IMR-90 (cell line): Measurements from ENCODE around the gene KRTAP5-3.

ENCODE experiments used
- CEBPB ChIP-seq: IDR thresholded peaks from 2 replicates; pipeline ENCODE4 v1.6.1; 2012; ENCODE audit warnings: low read depth, low read length, improper control_type of control experiment
- CTCF ChIP-seq: conservative IDR thresholded peaks from 2 replicates; pipeline ENCODE4 v1.5.1; 2012; ENCODE audit warnings: mild to moderate bottlenecking, low read depth, low read length, improper control_type of control experiment
- FOS ChIP-seq: fragments of 150-350 bp; IDR thresholded peaks from 2 replicates; pipeline ENCODE4 v1.6.1; 2016; ENCODE audit warnings: low read depth, low read length
- RAD21 ChIP-seq: IDR thresholded peaks from 2 replicates; pipeline ENCODE4 v1.6.1; 2012; ENCODE audit warnings: low read length, improper control_type of control experiment

GRCh38 chr11:1656061-1656441 lies 47.8 kb upstream of the KRTAP5-3 start:
- TF ChIP-seq CTCF (no peak), RAD21 (no peak), CEBPB (no peak), FOS (no peak)
